ENCODE results near the gene RPL29. TPM values are rescaled to one million over a fixed set of nuclear protein-coding genes. Genes with fewer than 3 reads are reported as not detected.

Gene RPL29
- total and polyA plus RNA-seq, 2 of the 13 experiments (the other 11 are each of a cell fraction or from before 2014, with no cell fraction given), result 1,348 to 2,263 TPM

- peak; percentile 23; the same call in 1 of the 2 replicates for TF ChIP-seq SNAPC5 (CRISPR knock-in tag; IDR thresholded peaks at IDR 0.05; ENCODE audit: borderline replicate concordance)
- peak; percentile 67 for TF ChIP-seq SRSF1 (optimal IDR thresholded peaks at IDR 0.05; ENCODE audit: low read depth, low read length)
- no peak for TF ChIP-seq ZNF143 (CRISPR knock-in tag; IDR thresholded peaks at IDR 0.05)
- TF ChIP-seq SAP130 (CRISPR knock-in tag; IDR thresholded peaks at IDR 0.05; ENCODE audit: low read depth), result peak; percentile 68
- TF ChIP-seq FUBP1 (CRISPR knock-in tag; IDR thresholded peaks at IDR 0.05; ENCODE audit: borderline replicate concordance), result peak; percentile 83; the same call in 1 of the 2 replicates
- TF ChIP-seq YY1 (IDR thresholded peaks at IDR 0.05; ENCODE audit: insufficient read depth, insufficient replicate concordance, low read depth, low read length), result peak; percentile 93
- TF ChIP-seq SP5 (CRISPR knock-in tag; IDR thresholded peaks at IDR 0.05; ENCODE audit: borderline replicate concordance, low read depth), result 0 out of 2 replicates have a peak, but pooled peaks have one; percentile 36
- peak; percentile 72 for TF ChIP-seq HNRNPLL (IDR thresholded peaks at IDR 0.05; ENCODE audit: low read depth, low read length, poor library complexity, severe bottlenecking)
- TF ChIP-seq SAFB2 (CRISPR knock-in tag; IDR thresholded peaks at IDR 0.05; ENCODE audit: borderline replicate concordance, low read depth), result peak; percentile 93
- TF ChIP-seq PATZ1 (CRISPR knock-in tag; IDR thresholded peaks at IDR 0.05), result peak; percentile 80
- TF ChIP-seq MED8 (CRISPR knock-in tag; IDR thresholded peaks at IDR 0.05; ENCODE audit: insufficient replicate concordance), result peak; percentile 36
- no peak for TF ChIP-seq MXD4 (CRISPR knock-in tag; IDR thresholded peaks at IDR 0.05)
- no peak; the same call in 1 of the 2 replicates for TF ChIP-seq HOXA3 (CRISPR knock-in tag; IDR thresholded peaks at IDR 0.05)
- TF ChIP-seq ZZZ3 (CRISPR knock-in tag; IDR thresholded peaks at IDR 0.05; ENCODE audit: borderline replicate concordance), result no peak
- 0 out of 2 replicates have a peak, but pooled peaks have one; percentile 21 for TF ChIP-seq ZNF678 (CRISPR knock-in tag; IDR thresholded peaks at IDR 0.05)
- no peak for TF ChIP-seq ZNF292 (CRISPR knock-in tag; IDR thresholded peaks at IDR 0.05; ENCODE audit: borderline replicate concordance, low read depth)
- TF ChIP-seq ZIK1 (CRISPR knock-in tag; IDR thresholded peaks at IDR 0.05; ENCODE audit: borderline replicate concordance, low read depth), result no peak; the same call in 1 of the 2 replicates
- TF ChIP-seq ZBED4 (CRISPR knock-in tag; IDR thresholded peaks at IDR 0.05; ENCODE audit: borderline replicate concordance), result peak; percentile 74; the same call in 1 of the 2 replicates
- peak; percentile 65 for TF ChIP-seq POLR2AphosphoS5 (IDR thresholded peaks at IDR 0.05; ENCODE audit: low read depth, low read length)
- no peak for TF ChIP-seq ELF4 (CRISPR knock-in tag; IDR thresholded peaks at IDR 0.05; ENCODE audit: borderline replicate concordance)
These were observed 20.5 kb downstream of the RPL29 start, which contains the start of gene ABHD14A (continued) for GRCh38 chr3:51974963-51975851.

Data from HepG2 (cell line).